NCI-H460 (cell line): Measurements from ENCODE around the gene GNAZ. TPM values are rescaled to one million over a fixed set of nuclear protein-coding genes. Genes with fewer than 3 reads are reported as not detected.
A peak's percentile ranks its signal among the peaks of the same experiment; 100 is the strongest.

ENCODE experiments used
- DNase-seq: peaks from one replicate; pipeline ENCODE4 v3.0.0-alpha.2; 2016; ENCODE audit warnings: low read depth; ENCODE audit errors: extremely low read depth
- total RNA-seq: library from RNA; depleted of rRNA; stranded (reverse); fragments of >200 nt; shearing (Covaris generic); gene quantifications from 2 replicates; pipeline ENCODE4 v1.2.3, GENCODE V29; 2014

GNAZ gene
- total RNA-seq, 1 experiment from 2014 or later, result 4.0 TPM

DNA sequence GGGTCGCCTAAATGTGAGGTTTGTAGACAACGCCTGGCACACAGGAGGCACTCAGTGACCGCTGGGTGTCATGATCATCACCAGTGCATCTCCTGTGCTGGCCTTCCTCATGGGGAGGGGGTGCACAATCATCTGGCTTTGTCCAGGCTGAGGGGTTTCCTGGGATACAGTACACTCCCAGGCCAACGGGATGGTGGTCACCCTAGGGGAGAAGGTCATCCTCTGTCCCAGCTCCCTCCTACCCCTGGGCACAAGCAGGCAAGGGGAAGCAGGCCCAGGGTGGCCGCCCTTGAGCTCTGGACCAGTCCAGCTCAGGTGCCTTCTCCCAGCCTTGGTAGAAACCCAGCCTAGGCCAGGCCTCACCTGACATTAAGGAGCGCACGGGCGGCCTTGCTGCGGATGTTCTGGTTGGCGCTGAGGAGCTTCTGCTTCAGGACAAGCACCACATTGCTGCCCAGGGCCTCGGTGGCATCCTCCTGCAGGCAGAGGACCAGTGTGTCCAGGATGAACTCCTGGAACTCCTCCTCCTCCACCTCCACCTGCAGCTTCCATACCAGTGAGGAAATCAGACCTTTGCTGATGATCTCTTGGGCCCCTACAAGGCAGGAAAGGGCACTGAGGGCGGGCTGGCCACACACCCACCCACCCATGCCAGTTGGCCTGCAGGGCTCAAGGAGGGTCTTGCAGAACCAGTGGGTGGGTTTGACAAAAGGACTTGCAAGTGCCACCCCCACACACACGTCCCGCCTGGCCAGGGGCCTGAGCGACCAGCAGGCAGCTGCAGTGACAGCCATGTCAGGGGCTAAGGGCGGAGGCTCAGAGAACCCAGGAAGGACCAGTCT is 6.6 kb upstream of the GNAZ start:
- DNase-seq, result no peak

DNA sequence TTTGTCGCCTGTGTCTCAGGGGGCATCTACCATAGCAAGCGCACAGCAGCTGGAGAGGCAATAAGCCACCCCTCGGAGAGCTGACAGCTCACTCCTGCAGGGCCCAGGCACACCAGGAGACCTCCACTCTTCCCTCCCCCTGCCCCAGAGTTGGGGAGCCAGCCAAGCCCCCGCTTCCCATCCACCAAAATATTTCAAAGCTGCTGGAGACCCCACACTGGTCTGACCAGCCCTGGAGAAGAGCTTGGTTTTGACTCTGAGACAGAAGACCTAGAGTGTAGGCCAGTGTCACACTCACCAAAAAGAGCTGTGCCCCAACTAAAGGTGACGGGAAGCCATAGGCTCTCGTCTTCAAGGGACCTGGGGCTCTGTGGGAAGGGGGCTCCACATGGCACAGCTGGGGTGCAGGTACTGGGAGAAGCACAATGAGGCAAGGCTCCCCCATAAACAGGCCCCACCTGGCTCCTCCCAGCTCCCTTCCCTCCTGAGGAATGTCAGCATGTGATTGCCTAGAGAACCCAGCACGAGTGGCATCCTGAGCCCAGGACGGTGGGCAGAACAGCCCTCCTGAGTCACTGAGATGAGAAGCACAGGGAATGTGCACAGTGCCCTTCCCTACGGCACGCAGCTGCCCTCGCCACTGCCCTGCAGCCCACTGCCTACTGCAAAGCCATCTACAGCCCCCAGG is 5.8 kb upstream of the GNAZ start:
- DNase-seq, result no peak

DNA sequence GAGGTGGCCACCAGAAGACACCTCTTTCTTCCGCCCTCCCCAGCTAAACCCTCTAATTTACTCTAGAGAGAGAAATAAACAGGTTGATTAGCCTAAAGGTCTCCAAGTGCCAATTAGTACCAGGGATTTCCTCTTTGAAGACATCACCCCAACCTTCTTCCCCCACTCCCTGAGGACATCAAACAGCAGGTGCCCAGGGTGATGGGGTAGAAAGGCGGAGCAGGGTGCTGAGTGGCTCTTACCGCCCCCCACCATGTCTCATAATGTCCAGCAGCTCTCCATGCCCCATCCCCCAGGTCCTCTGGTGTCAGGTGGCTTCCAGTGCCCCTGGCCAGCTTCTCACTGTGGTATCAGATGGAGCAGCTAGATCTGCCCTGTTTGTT is 5.3 kb upstream of the GNAZ start:
- no peak for DNase-seq

DNA sequence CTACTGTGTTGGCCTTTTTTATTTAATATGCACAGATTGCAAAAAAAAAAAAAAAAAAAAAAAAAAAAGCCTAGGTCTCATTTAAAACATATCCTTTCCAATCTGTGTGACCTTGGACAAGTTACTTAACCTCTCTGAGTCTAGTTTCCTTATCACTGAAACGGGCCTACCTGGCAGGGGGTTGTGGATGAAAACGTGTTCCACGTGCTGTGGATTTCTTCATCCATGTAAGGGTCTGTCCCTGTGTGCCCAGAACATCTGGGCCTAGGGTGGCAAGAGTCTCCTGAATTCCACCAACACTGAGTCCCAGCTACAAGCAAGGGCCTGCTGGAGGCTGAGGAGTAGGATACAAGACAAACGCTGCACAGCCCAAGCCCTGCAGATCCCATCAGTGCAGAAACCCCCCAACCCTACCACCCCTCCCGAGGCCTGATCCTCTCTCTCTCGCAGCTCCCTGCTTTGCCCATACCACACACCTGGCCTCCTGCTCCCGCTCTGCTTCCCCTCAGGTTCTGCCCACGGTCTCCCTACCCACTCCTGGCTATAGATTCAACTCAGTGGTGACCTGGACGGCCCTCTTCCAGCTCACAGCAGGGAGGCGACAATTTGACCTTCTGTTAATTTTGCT is 4.7 kb upstream of the GNAZ start:
- DNase-seq, result no peak

GRCh38 chr22:23066200-23067022 is 3.9 kb upstream of the GNAZ start:
- DNase-seq, result no peak

GRCh38 chr22:23067023-23067650 is 3.2 kb upstream of the GNAZ start:
- DNase-seq, result no peak

DNA sequence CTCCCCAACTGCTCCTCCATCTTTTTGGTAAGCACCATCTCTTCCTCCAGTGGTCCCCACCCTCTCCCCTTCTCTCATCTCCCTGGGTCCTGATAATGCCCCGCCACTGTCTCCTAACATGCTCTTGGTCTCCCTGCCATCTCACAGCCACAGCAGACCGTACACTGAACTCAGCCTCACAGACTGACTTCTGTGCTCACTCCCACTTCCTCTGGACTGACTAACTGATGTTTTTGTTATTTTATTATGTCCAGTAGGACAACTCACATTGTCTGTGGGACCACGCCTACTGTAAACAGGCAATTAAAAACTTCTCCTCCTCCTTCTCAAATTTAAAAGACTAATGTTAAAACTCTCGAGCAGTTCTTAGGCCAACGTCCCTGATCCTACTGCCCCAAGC is 2.6 kb upstream of the GNAZ start:
- no peak for DNase-seq

- no peak for DNase-seq
Observed at GRCh38 chr22:23068096-23068831, 2.1 kb upstream of the GNAZ start.

GRCh38 chr22:23068832-23069385 is 1.4 kb upstream of the GNAZ start:
- DNase-seq, result no peak

DNA sequence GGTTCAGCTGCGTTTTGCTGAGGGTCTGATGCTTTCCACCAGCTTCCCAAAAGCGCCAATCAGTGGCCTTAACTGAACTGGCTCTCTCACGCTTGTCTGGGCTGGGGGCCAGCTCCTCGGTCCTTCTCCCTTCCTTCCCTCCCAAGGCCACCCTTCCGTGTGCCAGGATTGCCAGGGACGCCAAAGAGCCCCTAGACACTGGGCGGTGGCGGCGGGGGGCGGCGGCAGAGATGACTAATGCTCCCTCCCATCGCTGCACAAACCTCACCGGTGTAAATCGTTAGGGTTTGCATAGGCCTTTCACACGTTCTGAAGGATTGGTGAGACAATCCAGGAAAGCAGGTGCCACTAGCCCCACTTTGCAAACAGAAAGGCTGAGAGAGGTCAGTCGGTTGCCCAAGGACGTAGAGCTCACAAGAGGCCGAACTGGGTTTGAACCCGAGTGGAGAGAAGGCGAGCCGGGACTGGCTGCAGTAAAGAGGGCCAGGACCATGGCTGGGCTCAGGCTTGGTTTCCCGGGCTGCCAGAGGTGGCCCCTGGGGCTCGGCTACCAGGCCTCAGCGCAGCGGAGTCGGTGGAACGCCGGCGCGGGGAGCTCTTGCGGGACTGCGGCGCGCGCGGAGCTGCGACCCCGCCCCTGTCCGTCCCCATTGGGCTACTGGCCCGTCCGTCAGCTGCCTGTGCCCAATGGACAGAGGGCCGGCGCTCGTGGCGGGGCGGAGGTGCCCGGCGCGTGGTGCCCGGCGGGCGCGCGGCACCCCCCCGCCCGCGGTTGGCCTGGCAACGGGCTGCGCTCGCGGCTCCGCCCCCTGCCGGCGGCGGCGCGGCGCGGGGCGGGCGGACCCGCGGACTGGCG is 589 bp upstream of the GNAZ start:
- peak; percentile 77 for DNase-seq

DNA sequence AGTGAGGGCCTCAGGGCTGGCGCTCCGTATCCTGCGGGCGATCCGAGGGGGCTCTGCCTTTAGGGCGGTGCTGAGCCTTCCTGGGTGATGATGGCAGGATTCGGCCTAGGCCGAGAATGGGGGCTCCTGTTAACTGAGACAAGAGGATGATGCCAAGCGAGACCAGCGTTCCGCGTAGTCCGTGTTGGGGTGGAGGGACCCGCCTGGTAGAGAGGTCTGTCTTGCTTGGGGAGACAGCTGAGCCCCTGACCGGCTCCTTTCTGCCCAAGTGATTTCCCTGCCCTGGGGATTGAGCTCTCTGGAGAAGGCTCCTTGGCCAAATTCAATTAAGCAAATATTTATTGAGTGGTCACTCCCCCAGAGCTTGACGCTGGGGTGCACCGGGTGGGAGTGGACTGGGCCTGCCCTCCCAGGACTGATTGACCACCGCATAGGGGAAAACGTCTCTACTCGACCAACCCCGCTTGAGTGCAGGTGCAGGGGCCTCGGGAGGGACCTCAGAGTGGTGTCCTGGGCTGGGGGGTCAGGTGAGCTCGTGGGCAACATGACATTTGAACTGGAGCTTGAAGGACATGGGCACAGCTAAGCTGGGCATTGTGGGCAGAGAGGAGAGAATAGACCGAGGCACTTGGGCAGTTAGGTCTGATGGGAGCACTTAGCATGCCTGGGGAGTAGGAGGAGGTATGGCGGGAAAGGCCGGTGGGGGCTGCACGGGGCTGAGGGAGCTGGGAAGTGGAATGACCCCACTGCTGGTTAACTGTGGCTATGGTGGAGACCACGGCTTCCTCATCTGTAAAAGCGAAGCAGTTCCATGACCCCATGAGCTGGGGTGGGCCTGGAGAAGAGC is 1.1 kb downstream of the GNAZ start:
- DNase-seq, result no peak

GRCh38 chr22:23072077-23072910 is 2.0 kb downstream of the GNAZ start:
- DNase-seq, result no peak

DNA sequence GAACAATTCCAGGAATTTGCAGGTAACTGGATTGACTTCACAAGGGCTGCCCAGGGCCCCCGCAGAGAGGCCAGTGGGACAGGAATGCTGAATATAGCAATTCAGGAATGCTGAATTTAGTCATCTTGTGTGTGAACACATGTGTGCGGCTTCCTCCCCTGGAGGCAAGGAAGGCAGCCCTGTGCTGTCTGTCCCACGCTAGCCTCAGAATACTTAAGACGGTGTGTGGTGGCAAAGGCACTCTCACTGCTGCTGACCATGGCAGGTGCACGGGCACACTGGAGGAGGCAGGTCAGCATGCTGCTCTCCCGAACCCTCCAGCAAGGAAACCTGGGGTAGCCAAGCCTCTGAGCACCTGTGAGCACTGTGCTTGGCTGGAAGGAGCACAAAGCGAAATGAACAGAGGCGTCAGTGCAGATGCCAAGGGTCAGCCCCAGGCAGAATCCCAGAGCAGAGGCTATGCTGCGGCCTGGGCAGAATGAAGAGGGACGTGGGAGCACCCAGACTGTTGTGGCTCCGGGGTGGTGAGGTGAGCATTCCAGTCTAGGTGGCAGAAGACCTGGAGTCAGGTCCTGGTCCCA is 2.7 kb downstream of the GNAZ start:
- DNase-seq, result no peak

GRCh38 chr22:23073526-23074229 is 3.4 kb downstream of the GNAZ start:
- no peak for DNase-seq

GRCh38 chr22:23074451-23074850 is 4.1 kb downstream of the GNAZ start:
- DNase-seq, result no peak

GRCh38 chr22:23075050-23075449 is 4.7 kb downstream of the GNAZ start:
- no peak for DNase-seq
